Measurements from ENCODE around the gene CEP350. TPM values are rescaled to one million over a fixed set of nuclear protein-coding genes. Genes with fewer than 3 reads are reported as not detected.

CEP350 gene
- total and polyA plus RNA-seq, 10 of the 15 experiments (the other 5 are each of a cell fraction or from before 2014, with no cell fraction given), result 5.2 to 46.0 (median 23.1) TPM

DNA sequence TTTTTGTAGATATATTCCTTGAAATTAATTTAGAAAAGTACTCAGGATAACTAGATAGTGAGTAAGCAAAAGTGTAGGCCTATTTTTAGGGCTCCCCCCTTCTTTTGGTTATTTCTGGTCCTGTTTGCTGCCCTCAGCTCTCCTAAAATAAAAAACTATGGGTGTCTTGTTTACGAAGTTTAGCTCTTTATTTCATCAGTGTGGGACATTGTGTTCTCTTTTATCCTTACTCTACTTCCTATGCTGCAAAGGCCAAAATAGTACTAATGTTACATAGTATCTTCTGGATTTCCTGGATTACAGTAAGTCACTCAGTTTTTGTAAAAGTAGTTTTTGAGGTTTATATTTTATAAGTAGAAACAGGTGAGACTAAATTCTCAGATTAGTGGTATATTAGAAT lies 15.4 kb downstream of the CEP350 start:
- Histone ChIP-seq H3K4me1 (ENCODE audit: control insufficient read depth, insufficient read depth, low read length) (no peaks in the 10 kb centered on the region; the same call in 1 of the 2 replicates), H4K20me1 (ENCODE audit: control insufficient read depth, insufficient read depth) (no peaks in the 10 kb centered on the region), H3K9ac (ENCODE audit: control insufficient read depth, insufficient read depth, low read length) (no peak overlapping the region), H3K9me3 (replicated peaks; ENCODE audit: control insufficient read depth, insufficient read depth, low read length) (peaks cover 12% of the 10 kb centered on the region), H3K79me2 (ENCODE audit: control insufficient read depth, insufficient read depth, low read length) (peaks cover 61% of the 10 kb centered on the region), H2AFZ (ENCODE audit: control insufficient read depth, low read depth, low read length) (no peak overlapping the region), H3K27ac (ENCODE audit: control insufficient read depth, insufficient read depth) (no peak overlapping the region), H3K4me3 (no peak overlapping the region), H3K27me3 (replicated peaks in 1 of 2; ENCODE audit: control insufficient read depth in 2 of 2, insufficient read depth in 2 of 2, low read length in 1 of 2) (no peaks in the 10 kb centered on the region), H3K36me3 (ENCODE audit: control insufficient read depth in 2 of 2, insufficient read depth in 2 of 2, low read length in 1 of 2) (peaks cover 4 to 5% of the 10 kb centered on the region in 2 experiments; a peak in 3 of 4 replicates), H3K4me2 (ENCODE audit: control insufficient read depth, insufficient read depth) (no peak overlapping the region)
- CTCF ChIA-PET, result interaction anchor here (1.1 kb wide), 1 partner anchor 39 kb away, joined by 3 read pairs; no protein-coding TSS in a partner anchor
- FAIRE-seq (no peak), DNase-seq (ENCODE audit: low read depth, low spot score) (no peak), ATAC-seq (no peak)
- intact Hi-C loops (cut with micrococcal nuclease; ENCODE audit: unreplicated experiment) (no loop called here), in situ Hi-C loops (cut with MboI) (no loop called here)
- WGBS (ENCODE audit: insufficient coverage, insufficient replicate concordance, low lambda C conversion rate, missing lambda C conversion rate), result 100% methylated on average over 1 of the region's 1 CpG
- BruUV-seq (replicated peaks), result no TSS peak
- SMC1A ChIA-PET (ENCODE audit: uncharacterized antibody, unreplicated experiment), result no interaction called here
- TF ChIP-seq, protein P1, sequence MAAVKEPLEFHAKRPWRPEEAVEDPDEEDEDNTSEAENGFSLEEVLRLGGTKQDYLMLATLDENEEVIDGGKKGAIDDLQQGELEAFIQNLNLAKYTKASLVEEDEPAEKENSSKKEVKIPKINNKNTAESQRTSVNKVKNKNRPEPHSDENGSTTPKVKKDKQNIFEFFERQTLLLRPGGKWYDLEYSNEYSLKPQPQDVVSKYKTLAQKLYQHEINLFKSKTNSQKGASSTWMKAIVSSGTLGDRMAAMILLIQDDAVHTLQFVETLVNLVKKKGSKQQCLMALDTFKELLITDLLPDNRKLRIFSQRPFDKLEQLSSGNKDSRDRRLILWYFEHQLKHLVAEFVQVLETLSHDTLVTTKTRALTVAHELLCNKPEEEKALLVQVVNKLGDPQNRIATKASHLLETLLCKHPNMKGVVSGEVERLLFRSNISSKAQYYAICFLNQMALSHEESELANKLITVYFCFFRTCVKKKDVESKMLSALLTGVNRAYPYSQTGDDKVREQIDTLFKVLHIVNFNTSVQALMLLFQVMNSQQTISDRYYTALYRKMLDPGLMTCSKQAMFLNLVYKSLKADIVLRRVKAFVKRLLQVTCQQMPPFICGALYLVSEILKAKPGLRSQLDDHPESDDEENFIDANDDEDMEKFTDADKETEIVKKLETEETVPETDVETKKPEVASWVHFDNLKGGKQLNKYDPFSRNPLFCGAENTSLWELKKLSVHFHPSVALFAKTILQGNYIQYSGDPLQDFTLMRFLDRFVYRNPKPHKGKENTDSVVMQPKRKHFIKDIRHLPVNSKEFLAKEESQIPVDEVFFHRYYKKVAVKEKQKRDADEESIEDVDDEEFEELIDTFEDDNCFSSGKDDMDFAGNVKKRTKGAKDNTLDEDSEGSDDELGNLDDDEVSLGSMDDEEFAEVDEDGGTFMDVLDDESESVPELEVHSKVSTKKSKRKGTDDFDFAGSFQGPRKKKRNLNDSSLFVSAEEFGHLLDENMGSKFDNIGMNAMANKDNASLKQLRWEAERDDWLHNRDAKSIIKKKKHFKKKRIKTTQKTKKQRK (IDR thresholded peaks at IDR 0.05; ENCODE audit: low read depth, low read length), result no peak
- TF ChIP-seq, protein P2, sequence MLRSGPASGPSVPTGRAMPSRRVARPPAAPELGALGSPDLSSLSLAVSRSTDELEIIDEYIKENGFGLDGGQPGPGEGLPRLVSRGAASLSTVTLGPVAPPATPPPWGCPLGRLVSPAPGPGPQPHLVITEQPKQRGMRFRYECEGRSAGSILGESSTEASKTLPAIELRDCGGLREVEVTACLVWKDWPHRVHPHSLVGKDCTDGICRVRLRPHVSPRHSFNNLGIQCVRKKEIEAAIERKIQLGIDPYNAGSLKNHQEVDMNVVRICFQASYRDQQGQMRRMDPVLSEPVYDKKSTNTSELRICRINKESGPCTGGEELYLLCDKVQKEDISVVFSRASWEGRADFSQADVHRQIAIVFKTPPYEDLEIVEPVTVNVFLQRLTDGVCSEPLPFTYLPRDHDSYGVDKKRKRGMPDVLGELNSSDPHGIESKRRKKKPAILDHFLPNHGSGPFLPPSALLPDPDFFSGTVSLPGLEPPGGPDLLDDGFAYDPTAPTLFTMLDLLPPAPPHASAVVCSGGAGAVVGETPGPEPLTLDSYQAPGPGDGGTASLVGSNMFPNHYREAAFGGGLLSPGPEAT (IDR thresholded peaks at IDR 0.05; ENCODE audit: low read depth), result no peak
- TF ChIP-seq RUNX3 (IDR thresholded peaks at IDR 0.05; ENCODE audit: low read length) (no peak), ASH2L (IDR thresholded peaks at IDR 0.05; ENCODE audit: borderline replicate concordance, low read depth) (no peak), CEBPB (IDR thresholded peaks at IDR 0.05; ENCODE audit: borderline replicate concordance in 1 of 2, low read depth in 2 of 2, low read length in 2 of 2) (no peak), MEF2A (IDR thresholded peaks at IDR 0.05; ENCODE audit: insufficient read depth, low read depth, low read length) (no peak), MTA2 (IDR thresholded peaks at IDR 0.05; ENCODE audit: low read depth) (no peak)
- POLR2A ChIA-PET, result no interaction called here
- RAD21 ChIA-PET (ENCODE audit: unreplicated experiment), result no interaction called here

Data from GM12878 (cell line).